GM12872 (cell line): Measurements from ENCODE around the gene ADARB2.

Source experiments
- TF ChIP-seq, protein P1 (sequence below): IDR thresholded peaks from 3 replicates; pipeline ENCODE4 v1.5.1; 2011; ENCODE audit warnings: low read depth, mild to moderate bottlenecking, low read length, moderate library complexity; ENCODE audit not compliant: insufficient read depth

Gene ADARB2

DNA sequence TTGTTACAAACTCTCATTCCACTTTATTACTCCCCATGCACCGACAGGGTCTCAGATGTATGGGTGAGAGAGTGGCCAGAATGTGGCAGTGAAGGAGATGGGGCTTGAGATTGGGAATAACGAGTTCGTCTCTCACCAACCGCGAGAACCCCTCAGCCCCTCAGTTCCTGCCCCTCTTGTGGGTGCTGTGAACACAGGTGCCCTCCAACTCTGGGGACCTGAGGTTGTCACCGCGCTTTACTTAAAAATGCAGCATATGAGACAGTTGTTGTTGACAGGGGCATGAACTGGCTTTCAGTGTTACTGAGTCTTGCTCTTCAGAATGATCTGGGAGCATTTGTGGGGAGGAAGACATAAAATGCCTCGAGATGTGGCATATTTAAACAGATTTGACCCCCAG lies 391.1 kb downstream of the ADARB2 start:
- TF ChIP-seq, protein P1, sequence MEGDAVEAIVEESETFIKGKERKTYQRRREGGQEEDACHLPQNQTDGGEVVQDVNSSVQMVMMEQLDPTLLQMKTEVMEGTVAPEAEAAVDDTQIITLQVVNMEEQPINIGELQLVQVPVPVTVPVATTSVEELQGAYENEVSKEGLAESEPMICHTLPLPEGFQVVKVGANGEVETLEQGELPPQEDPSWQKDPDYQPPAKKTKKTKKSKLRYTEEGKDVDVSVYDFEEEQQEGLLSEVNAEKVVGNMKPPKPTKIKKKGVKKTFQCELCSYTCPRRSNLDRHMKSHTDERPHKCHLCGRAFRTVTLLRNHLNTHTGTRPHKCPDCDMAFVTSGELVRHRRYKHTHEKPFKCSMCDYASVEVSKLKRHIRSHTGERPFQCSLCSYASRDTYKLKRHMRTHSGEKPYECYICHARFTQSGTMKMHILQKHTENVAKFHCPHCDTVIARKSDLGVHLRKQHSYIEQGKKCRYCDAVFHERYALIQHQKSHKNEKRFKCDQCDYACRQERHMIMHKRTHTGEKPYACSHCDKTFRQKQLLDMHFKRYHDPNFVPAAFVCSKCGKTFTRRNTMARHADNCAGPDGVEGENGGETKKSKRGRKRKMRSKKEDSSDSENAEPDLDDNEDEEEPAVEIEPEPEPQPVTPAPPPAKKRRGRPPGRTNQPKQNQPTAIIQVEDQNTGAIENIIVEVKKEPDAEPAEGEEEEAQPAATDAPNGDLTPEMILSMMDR = no peak

DNA sequence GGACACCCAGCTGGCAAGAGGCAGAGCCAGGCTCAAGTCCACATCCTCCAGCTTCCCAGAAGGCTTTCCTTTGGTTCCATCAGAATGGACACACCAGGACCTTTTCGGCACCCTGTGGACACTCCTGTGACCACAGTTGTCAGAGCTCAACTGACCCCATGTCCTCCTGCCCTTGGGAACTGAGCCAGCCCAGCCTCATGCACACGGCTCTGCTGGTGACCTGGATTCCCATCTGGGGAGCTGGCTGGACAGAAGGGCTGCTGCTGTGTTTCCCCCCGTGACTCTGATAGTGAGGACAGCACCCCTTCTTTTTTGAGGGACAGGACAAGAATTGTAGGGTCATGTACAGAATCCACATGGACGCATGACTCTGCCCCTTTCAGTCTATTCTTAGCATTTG lies 392.0 kb downstream of the ADARB2 start:
- TF ChIP-seq, protein P1 = no peak

DNA sequence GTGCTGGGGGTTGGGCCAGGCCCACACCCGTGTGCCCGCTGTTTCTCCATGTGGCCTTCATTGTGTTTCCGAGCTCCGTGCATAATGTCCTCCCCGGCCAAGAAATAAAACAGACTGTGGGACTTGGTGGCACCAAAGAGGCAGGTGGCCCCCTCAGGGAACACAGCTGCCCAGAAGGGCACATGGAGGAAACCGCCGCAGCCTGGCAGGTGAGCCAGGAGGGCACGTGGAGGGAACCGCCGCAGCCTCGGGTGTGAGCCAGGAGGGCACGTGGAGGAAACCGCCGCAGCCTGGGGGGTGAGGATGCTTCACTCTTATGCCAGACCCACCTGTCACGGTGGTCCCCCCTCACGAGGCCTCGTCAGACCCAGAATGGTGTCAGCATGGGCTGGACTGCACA lies 392.5 kb downstream of the ADARB2 start:
- TF ChIP-seq, protein P1 = no peak

DNA sequence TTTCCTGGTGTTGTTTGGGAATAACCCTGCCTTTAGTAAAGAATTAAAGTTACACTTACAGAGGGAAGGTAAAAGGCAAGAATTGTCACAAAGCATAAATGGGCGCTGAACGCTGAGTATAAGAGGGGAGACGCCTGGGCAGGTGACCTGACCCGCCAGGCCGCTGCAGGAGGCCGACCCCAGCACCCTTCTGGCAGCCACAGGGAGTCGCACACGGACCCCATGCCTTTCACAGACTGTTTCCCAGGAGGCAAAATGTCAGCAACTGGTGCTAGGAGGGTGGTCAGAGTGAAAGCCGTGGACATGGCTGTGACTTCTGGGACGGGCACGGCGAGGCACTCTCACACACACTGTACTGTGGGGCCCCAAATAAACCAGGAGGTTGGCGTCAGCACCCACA lies 392.9 kb downstream of the ADARB2 start:
- TF ChIP-seq, protein P1 = no peak

DNA sequence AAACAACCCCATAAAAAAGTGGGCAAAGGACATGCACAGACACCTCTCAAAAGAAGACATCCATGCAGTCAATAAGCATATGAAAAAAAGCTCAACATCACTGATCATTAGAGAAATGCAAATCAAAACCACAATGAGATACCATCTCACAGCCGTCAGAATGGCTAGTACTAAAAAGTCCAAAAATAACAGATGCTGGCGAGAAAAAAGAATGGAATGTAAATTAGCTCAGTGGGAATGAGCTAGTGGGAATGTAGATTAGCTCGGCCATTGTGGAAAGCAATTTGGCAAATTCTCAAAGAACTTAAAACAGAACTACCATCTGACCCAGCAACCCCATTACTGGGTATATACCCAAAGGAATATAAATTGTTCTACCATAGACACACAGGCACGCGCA lies 394.1 kb downstream of the ADARB2 start:
- TF ChIP-seq, protein P1 = no peak

DNA sequence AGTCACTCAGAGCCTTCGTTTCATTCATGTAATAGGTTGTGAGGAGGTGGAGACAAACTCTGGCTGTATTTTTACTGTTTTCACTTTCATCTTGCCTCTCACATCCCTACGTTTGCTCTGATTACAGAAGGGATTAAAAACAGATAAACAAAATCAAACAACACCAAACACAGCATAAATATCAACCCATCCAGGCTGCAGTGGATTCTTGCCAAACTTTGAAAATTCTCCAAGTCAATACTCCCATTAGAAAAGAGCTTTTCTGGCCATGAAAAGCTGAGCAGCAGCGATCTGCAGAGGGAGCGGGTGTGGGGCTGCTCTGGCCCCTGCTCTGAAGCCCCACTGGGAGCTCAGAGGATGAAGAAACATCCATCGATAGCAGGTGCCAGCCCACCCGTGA lies 397.9 kb downstream of the ADARB2 start:
- TF ChIP-seq, protein P1 = no peak

DNA sequence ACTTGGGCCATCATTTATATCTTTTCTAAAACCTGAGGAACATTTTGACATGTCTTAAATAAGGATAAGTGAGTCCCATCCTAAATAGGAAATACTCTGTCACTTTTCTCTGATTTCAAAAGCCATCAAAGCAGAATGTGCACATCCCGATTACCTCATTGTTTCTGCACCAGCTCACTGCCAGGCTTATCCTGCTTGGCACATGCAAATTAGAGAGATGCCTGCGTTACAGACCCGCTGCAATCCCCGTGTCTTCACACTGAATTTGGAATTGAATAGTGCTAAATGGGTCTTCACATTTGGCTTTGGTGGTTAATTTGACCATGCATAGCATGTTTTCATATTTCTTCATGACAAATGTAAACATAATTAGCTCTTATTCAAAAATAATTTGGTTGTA lies 401.7 kb downstream of the ADARB2 start:
- TF ChIP-seq, protein P1 = no peak

DNA sequence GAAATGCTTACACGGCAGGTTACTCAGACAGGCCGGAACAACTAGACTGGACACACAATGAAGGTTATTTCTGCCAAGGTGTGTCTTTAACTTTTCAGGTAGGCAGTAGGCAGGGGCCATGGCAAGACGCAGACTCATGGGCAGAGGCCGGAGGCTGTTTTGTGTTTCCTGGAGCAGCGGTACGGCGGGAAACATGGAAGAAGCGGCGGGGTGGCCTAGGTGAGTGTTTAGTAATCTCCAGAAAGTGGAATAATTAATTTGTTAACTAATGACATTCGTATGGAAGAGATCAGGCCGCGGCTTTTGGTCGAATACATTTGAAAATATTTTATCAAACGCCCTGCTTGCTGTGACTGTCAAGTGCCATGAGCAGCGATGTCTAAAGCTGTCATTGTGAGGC lies 403.3 kb downstream of the ADARB2 start:
- TF ChIP-seq, protein P1 = no peak
